HL-60 (cell line): ENCODE measurements around the gene COMMD1.

Experiments
- GABPA ChIP-seq: IDR thresholded peaks from 2 replicates; pipeline ENCODE4 v1.6.1; 2012; ENCODE audit warnings: low read depth
- POLR2AphosphoS5 ChIP-seq: IDR thresholded peaks from 2 replicates; pipeline ENCODE4 v1.6.1; 2012; ENCODE audit warnings: low read depth
- SPI1 ChIP-seq: IDR thresholded peaks from 2 replicates; pipeline ENCODE4 v1.6.1; 2012; ENCODE audit warnings: low read depth, mild to moderate bottlenecking, borderline replicate concordance
- TF ChIP-seq, protein P1 (sequence below): IDR thresholded peaks from one replicate; pipeline ENCODE4 v1.5.1; 2011; ENCODE audit warnings: low read length, control low read depth, inconsistent platforms; ENCODE audit not compliant: insufficient read depth
- TF ChIP-seq, protein P2 (sequence below): IDR thresholded peaks from 2 replicates; pipeline ENCODE4 v1.6.1; 2012; ENCODE audit warnings: low read depth; ENCODE audit not compliant: insufficient replicate concordance

DNA sequence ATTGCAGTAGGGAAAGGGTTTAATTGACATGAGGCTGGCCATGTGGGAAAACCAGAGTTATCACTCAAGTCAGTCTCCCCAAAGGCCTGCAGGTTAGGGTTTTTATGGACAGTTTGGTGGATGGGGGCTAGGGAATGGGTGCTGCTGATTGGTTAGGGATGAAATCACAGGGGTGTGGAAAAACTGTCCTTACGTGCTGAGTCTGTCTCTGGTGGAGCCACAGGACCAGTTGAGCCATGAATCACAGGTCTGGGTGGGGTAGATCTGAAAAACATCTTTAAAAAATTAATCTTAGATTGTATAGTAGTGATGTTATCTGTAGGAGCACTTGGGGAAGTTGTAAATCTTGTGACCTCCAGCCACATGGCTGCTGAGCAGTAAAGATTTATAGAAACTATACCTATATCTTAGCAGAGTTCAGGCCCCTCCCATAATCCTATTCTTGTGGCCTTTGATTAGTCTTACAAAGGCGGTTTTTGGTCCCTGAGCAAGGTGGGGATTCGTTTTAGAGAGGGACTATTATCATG is 139.6 kb downstream of the COMMD1 start:
- TF ChIP-seq, protein P1, sequence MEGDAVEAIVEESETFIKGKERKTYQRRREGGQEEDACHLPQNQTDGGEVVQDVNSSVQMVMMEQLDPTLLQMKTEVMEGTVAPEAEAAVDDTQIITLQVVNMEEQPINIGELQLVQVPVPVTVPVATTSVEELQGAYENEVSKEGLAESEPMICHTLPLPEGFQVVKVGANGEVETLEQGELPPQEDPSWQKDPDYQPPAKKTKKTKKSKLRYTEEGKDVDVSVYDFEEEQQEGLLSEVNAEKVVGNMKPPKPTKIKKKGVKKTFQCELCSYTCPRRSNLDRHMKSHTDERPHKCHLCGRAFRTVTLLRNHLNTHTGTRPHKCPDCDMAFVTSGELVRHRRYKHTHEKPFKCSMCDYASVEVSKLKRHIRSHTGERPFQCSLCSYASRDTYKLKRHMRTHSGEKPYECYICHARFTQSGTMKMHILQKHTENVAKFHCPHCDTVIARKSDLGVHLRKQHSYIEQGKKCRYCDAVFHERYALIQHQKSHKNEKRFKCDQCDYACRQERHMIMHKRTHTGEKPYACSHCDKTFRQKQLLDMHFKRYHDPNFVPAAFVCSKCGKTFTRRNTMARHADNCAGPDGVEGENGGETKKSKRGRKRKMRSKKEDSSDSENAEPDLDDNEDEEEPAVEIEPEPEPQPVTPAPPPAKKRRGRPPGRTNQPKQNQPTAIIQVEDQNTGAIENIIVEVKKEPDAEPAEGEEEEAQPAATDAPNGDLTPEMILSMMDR, result no peak
- no peak for TF ChIP-seq POLR2AphosphoS5
- TF ChIP-seq, protein P2, sequence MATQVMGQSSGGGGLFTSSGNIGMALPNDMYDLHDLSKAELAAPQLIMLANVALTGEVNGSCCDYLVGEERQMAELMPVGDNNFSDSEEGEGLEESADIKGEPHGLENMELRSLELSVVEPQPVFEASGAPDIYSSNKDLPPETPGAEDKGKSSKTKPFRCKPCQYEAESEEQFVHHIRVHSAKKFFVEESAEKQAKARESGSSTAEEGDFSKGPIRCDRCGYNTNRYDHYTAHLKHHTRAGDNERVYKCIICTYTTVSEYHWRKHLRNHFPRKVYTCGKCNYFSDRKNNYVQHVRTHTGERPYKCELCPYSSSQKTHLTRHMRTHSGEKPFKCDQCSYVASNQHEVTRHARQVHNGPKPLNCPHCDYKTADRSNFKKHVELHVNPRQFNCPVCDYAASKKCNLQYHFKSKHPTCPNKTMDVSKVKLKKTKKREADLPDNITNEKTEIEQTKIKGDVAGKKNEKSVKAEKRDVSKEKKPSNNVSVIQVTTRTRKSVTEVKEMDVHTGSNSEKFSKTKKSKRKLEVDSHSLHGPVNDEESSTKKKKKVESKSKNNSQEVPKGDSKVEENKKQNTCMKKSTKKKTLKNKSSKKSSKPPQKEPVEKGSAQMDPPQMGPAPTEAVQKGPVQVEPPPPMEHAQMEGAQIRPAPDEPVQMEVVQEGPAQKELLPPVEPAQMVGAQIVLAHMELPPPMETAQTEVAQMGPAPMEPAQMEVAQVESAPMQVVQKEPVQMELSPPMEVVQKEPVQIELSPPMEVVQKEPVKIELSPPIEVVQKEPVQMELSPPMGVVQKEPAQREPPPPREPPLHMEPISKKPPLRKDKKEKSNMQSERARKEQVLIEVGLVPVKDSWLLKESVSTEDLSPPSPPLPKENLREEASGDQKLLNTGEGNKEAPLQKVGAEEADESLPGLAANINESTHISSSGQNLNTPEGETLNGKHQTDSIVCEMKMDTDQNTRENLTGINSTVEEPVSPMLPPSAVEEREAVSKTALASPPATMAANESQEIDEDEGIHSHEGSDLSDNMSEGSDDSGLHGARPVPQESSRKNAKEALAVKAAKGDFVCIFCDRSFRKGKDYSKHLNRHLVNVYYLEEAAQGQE, result no peak
- no peak for TF ChIP-seq GABPA
- TF ChIP-seq SPI1, result no peak
